GM23338 (cell line): ENCODE data around the gene EHD3. TPM values are rescaled to one million over a fixed set of nuclear protein-coding genes. Genes with fewer than 3 reads are reported as not detected.
A peak's percentile ranks its signal among the peaks of the same experiment; 100 is the strongest.

Experiments used
- ATAC-seq: fragments of 200-7000 bp; cut with Tn5 transposase; 3 replicates; pipeline ENCODE4 v1.9.1; 2020
- DNase-seq: peaks from one replicate; pipeline ENCODE4 v3.0.0-alpha.2; 2015; ENCODE audit warnings: low spot score
- H2AFZ ChIP-seq: fragments of 200-600 bp; sonication (generic); 2 replicates; pipeline ENCODE4 v1.8.0; 2016; ENCODE audit warnings: antibody characterized with exemption, mild to moderate bottlenecking, moderate library complexity
- H3F3A ChIP-seq: fragments of 200-600 bp; sonication (generic); replicated peaks from 2 replicates; pipeline ENCODE4 v1.8.0; 2017; ENCODE audit warnings: antibody characterized with exemption, mixed run types, low read depth
- H3K27ac ChIP-seq: fragments of 200-600 bp; sonication (generic); 2 replicates; pipeline ENCODE4 v1.6.1; 2016; ENCODE audit warnings: low read depth
- H3K27me3 ChIP-seq: fragments of 200-600 bp; sonication (generic); 2 replicates; pipeline ENCODE4 v1.8.0; 2016; ENCODE audit warnings: mild to moderate bottlenecking, mixed run types, moderate library complexity; ENCODE audit not compliant: insufficient read depth
- H3K36me3 ChIP-seq: fragments of 200-600 bp; sonication (generic); 2 replicates; pipeline ENCODE4 v1.8.0; 2016; ENCODE audit warnings: mild to moderate bottlenecking; ENCODE audit not compliant: insufficient read depth
- H3K4me1 ChIP-seq: fragments of 200-600 bp; sonication (generic); 2 replicates; pipeline ENCODE4 v1.8.0; 2016; ENCODE audit warnings: mild to moderate bottlenecking, moderate library complexity; ENCODE audit not compliant: insufficient read depth
- H3K4me2 ChIP-seq: fragments of 200-600 bp; sonication (generic); 2 replicates; pipeline ENCODE4 v1.7.1; 2017; ENCODE audit warnings: mixed run types
- H3K4me3 ChIP-seq: fragments of 200-600 bp; sonication (generic); 2 replicates; pipeline ENCODE4 v1.6.1; 2016; ENCODE audit warnings: mixed run types
- H3K79me2 ChIP-seq: fragments of 200-600 bp; sonication (generic); replicated peaks from 2 replicates; pipeline ENCODE4 v1.8.0; 2017; ENCODE audit warnings: mild to moderate bottlenecking; ENCODE audit not compliant: insufficient read depth
- H3K9me2 ChIP-seq: fragments of 200-600 bp; sonication (generic); 2 replicates; pipeline ENCODE4 v1.8.0; 2017; ENCODE audit not compliant: insufficient read depth
- H4K20me1 ChIP-seq: fragments of 200-600 bp; sonication (generic); replicated peaks from 2 replicates; pipeline ENCODE4 v1.8.0; 2017; ENCODE audit warnings: mild to moderate bottlenecking; ENCODE audit not compliant: insufficient read depth
- H3K27ac Mint-ChIP-seq: 2 replicates; pipeline ENCODE4 v1.8.0; 2020; ENCODE audit warnings: inconsistent platforms, mild to moderate bottlenecking, moderate library complexity, mixed read lengths
- H3K27me3 Mint-ChIP-seq: 3 replicates; pipeline ENCODE4 v1.8.0; 2022; ENCODE audit warnings: low read depth, mild to moderate bottlenecking, moderate library complexity, mixed read lengths, inconsistent platforms; ENCODE audit not compliant: insufficient read depth, poor library complexity
- H3K36me3 Mint-ChIP-seq: 3 replicates; pipeline ENCODE4 v1.8.0; 2021; ENCODE audit warnings: low read depth, mild to moderate bottlenecking, inconsistent platforms, moderate library complexity, mixed read lengths
- H3K4me1 Mint-ChIP-seq: 3 replicates; pipeline ENCODE4 v1.8.0; 2020; ENCODE audit warnings: mild to moderate bottlenecking, inconsistent platforms, mixed read lengths
- H3K4me3 Mint-ChIP-seq: 3 replicates; pipeline ENCODE4 v1.8.0; 2021; ENCODE audit warnings: moderate library complexity, mild to moderate bottlenecking, inconsistent platforms, mixed read lengths
- H3K9me3 Mint-ChIP-seq: 3 replicates; pipeline ENCODE4 v1.8.0; 2020; ENCODE audit warnings: moderate library complexity, mild to moderate bottlenecking, inconsistent platforms, mixed read lengths
- EZH2 ChIP-seq: fragments of 200-600 bp; sonication (generic); IDR thresholded peaks from one replicate; pipeline ENCODE4 v1.8.0; 2017; ENCODE audit warnings: antibody characterized with exemption, mild to moderate bottlenecking, low read depth; ENCODE audit not compliant: unreplicated experiment
- EZH2phosphoT487 ChIP-seq: fragments of 200-600 bp; sonication (generic); IDR thresholded peaks from one replicate; pipeline ENCODE4 v1.8.1; 2018; ENCODE audit warnings: antibody characterized with exemption; ENCODE audit not compliant: unreplicated experiment
- JUNB ChIP-seq: IDR thresholded peaks from one replicate; pipeline ENCODE4 v1.6.1; 2016; ENCODE audit warnings: antibody characterized with exemption; ENCODE audit not compliant: unreplicated experiment
- POLR2AphosphoS5 ChIP-seq: IDR thresholded peaks from 2 replicates; pipeline ENCODE4 v1.6.1; 2016; ENCODE audit warnings: antibody characterized with exemption, low read depth
- STAT1 ChIP-seq: IDR thresholded peaks from one replicate; pipeline ENCODE4 v1.6.1; 2016; ENCODE audit warnings: antibody characterized with exemption; ENCODE audit not compliant: unreplicated experiment
- ZNF331 ChIP-seq: fragments of 250-450 bp; sonication (Bioruptor Pico); IDR thresholded peaks from 2 replicates; pipeline ENCODE4 v1.5.0; 2020; ENCODE audit warnings: low read depth, mild to moderate bottlenecking, moderate library complexity
- polyA plus RNA-seq: library from polyadenylated mRNA; unstranded; fragments of >200 nt; fragmentation: Nextera tagmentation; extraction: Ambion mirVana; gene quantifications from 2 replicates; pipeline ENCODE4 v1.2.1, GENCODE V29; 2016
- total RNA-seq: library from RNA; depleted of rRNA; stranded (reverse); fragments of >200 nt; shearing (Covaris generic); gene quantifications from 2 replicates; pipeline ENCODE4 v1.2.3, GENCODE V29; 2014
- TF ChIP-seq, protein P1 (sequence below): fragments of 250-450 bp; sonication (Bioruptor Pico); IDR thresholded peaks from 2 replicates; pipeline ENCODE4 v1.5.0; 2020; ENCODE audit warnings: mild to moderate bottlenecking, moderate library complexity
- TF ChIP-seq, protein P2 (sequence below): IDR thresholded peaks from 2 replicates; pipeline ENCODE4 v1.6.1; 2016; ENCODE audit warnings: antibody characterized with exemption
- TF ChIP-seq, protein P3 (sequence below), 2 experiments: fragments of 200-600 bp in 1 of 2; sonication (generic) in 1 of 2; conservative IDR thresholded peaks; 2 replicates each; pipeline versions ENCODE4 v1.5.1 to v1.6.1; 2016 to 2017; ENCODE audit warnings: antibody characterized with exemption in 2 of 2, low read depth in 2 of 2, mild to moderate bottlenecking in 2 of 2, moderate library complexity in 1 of 2
- TF ChIP-seq, protein P4 (sequence below): IDR thresholded peaks from one replicate; pipeline ENCODE4 v1.6.1; 2018; ENCODE audit warnings: antibody characterized with exemption; ENCODE audit not compliant: unreplicated experiment

Gene EHD3
- total and polyA plus RNA-seq, 2 experiments from 2014 or later: 3.3 to 12.6 TPM

DNA sequence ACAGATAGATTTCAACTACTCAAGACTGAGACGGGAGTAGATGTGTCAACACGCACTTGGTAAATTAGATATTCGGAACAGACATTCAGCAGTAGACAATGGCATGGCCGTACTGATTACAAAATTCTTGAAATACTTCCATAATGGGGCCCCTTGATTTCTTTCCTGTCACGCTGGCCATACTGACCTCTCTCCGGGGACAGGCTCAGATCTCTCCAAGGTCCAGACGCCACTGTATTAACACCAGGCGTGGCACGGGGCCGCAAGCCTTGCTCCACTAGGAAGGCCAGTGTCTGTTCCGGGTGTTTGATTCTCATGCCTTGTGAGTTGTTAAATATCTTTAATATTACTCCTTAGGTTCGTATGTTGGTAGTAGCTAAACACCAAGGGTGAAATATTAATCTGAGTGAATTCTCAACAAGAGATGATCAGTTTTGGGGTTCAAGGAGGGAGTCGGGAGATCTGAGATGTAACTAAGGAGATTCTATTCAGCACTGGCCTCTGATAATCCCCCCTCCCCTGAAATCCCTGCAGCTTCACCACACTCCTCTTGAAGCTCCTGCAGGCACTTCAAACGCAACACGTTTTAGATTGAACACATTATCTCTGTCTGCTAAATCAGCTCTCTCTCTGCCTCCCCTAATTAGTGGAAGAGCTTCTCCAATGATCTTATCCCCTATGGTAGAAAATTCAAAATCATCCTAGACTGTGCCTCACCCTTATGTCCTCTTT lies 2.2 kb upstream of the EHD3 start (continued):
- TF ChIP-seq, protein P1, sequence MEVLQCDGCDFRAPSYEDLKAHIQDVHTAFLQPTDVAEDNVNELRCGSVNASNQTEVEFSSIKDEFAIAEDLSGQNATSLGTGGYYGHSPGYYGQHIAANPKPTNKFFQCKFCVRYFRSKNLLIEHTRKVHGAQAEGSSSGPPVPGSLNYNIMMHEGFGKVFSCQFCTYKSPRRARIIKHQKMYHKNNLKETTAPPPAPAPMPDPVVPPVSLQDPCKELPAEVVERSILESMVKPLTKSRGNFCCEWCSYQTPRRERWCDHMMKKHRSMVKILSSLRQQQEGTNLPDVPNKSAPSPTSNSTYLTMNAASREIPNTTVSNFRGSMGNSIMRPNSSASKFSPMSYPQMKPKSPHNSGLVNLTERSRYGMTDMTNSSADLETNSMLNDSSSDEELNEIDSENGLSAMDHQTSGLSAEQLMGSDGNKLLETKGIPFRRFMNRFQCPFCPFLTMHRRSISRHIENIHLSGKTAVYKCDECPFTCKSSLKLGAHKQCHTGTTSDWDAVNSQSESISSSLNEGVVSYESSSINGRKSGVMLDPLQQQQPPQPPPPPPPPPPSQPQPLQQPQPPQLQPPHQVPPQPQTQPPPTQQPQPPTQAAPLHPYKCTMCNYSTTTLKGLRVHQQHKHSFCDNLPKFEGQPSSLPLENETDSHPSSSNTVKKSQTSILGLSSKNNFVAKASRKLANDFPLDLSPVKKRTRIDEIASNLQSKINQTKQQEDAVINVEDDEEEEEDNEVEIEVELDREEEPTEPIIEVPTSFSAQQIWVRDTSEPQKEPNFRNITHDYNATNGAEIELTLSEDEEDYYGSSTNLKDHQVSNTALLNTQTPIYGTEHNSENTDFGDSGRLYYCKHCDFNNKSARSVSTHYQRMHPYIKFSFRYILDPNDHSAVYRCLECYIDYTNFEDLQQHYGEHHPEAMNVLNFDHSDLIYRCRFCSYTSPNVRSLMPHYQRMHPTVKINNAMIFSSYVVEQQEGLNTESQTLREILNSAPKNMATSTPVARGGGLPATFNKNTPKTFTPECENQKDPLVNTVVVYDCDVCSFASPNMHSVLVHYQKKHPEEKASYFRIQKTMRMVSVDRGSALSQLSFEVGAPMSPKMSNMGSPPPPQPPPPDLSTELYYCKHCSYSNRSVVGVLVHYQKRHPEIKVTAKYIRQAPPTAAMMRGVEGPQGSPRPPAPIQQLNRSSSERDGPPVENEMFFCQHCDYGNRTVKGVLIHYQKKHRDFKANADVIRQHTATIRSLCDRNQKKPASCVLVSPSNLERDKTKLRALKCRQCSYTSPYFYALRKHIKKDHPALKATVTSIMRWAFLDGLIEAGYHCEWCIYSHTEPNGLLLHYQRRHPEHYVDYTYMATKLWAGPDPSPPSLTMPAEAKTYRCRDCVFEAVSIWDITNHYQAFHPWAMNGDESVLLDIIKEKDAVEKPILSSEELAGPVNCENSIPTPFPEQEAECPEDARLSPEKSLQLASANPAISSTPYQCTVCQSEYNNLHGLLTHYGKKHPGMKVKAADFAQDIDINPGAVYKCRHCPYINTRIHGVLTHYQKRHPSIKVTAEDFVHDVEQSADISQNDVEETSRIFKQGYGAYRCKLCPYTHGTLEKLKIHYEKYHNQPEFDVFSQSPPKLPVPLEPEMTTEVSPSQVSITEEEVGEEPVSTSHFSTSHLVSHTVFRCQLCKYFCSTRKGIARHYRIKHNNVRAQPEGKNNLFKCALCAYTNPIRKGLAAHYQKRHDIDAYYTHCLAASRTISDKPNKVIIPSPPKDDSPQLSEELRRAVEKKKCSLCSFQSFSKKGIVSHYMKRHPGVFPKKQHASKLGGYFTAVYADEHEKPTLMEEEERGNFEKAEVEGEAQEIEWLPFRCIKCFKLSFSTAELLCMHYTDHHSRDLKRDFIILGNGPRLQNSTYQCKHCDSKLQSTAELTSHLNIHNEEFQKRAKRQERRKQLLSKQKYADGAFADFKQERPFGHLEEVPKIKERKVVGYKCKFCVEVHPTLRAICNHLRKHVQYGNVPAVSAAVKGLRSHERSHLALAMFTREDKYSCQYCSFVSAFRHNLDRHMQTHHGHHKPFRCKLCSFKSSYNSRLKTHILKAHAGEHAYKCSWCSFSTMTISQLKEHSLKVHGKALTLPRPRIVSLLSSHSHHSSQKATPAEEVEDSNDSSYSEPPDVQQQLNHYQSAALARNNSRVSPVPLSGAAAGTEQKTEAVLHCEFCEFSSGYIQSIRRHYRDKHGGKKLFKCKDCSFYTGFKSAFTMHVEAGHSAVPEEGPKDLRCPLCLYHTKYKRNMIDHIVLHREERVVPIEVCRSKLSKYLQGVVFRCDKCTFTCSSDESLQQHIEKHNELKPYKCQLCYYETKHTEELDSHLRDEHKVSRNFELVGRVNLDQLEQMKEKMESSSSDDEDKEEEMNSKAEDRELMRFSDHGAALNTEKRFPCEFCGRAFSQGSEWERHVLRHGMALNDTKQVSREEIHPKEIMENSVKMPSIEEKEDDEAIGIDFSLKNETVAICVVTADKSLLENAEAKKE: no peak
- TF ChIP-seq STAT1: no peak
- TF ChIP-seq EZH2: no peak

DNA sequence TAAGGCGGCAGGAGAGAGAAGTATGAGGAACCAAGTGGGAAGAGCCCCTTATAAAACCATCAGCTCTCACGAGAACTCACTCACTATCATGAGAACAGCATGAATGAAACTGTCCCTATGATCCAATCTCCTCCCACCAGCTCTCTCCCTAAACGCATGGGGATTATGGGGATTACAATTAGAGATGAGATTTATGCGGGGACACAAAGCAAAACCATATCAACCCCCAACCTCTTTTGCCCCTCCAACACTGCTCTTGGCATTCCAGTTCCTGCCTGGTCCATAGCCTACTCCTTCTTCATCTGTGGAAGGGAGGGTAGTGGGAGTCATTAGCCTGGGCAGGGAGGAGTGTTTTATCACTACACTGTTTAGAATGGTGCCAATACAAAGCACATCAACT lies 1.4 kb upstream of the EHD3 start:
- Mint-ChIP-seq H3K4me1 (peaks cover 22% of the 10 kb centered on the region), H3K27me3 (peaks cover 10% of the 10 kb centered on the region), H3K36me3 (no peaks in the 10 kb centered on the region), H3K9me3 (no peaks in the 10 kb centered on the region), H3K27ac (no peak overlapping the region), H3K4me3 (no peak overlapping the region)
- H3K4me1 ChIP-seq: peaks cover 16% of the 10 kb centered on the region
- H3K27ac ChIP-seq: no peak overlapping the region
- H3K9me2 ChIP-seq: no peaks in the 10 kb centered on the region
- no peak for DNase-seq
- H3F3A ChIP-seq: no peaks in the 10 kb centered on the region
- peaks cover 4% of the 10 kb centered on the region; the same call in 1 of the 2 replicates for H3K79me2 ChIP-seq
- peaks cover 10% of the 10 kb centered on the region for H3K27me3 ChIP-seq
- H4K20me1 ChIP-seq: no peaks in the 10 kb centered on the region; the same call in 1 of the 2 replicates
- no peaks in the 10 kb centered on the region; the same call in 1 of the 2 replicates for H3K36me3 ChIP-seq
- ATAC-seq: no peak
- peak overlapping the region; percentile 57; the same call in 1 of the 2 replicates for H2AFZ ChIP-seq
- H3K4me2 ChIP-seq: no peak overlapping the region
- H3K4me3 ChIP-seq: no peak overlapping the region
- no peak for TF ChIP-seq EZH2
- TF ChIP-seq, protein P2, sequence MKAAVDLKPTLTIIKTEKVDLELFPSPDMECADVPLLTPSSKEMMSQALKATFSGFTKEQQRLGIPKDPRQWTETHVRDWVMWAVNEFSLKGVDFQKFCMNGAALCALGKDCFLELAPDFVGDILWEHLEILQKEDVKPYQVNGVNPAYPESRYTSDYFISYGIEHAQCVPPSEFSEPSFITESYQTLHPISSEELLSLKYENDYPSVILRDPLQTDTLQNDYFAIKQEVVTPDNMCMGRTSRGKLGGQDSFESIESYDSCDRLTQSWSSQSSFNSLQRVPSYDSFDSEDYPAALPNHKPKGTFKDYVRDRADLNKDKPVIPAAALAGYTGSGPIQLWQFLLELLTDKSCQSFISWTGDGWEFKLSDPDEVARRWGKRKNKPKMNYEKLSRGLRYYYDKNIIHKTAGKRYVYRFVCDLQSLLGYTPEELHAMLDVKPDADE: no peak
- TF ChIP-seq POLR2AphosphoS5: no peak
- TF ChIP-seq, protein P3, sequence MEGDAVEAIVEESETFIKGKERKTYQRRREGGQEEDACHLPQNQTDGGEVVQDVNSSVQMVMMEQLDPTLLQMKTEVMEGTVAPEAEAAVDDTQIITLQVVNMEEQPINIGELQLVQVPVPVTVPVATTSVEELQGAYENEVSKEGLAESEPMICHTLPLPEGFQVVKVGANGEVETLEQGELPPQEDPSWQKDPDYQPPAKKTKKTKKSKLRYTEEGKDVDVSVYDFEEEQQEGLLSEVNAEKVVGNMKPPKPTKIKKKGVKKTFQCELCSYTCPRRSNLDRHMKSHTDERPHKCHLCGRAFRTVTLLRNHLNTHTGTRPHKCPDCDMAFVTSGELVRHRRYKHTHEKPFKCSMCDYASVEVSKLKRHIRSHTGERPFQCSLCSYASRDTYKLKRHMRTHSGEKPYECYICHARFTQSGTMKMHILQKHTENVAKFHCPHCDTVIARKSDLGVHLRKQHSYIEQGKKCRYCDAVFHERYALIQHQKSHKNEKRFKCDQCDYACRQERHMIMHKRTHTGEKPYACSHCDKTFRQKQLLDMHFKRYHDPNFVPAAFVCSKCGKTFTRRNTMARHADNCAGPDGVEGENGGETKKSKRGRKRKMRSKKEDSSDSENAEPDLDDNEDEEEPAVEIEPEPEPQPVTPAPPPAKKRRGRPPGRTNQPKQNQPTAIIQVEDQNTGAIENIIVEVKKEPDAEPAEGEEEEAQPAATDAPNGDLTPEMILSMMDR (conservative IDR thresholded peaks at IDR 0.05; ENCODE audit: low read depth in 2 of 2): no peak
- TF ChIP-seq ZNF331 (CRISPR knock-in tag): no peak
- no peak for TF ChIP-seq STAT1
- TF ChIP-seq, protein P4, sequence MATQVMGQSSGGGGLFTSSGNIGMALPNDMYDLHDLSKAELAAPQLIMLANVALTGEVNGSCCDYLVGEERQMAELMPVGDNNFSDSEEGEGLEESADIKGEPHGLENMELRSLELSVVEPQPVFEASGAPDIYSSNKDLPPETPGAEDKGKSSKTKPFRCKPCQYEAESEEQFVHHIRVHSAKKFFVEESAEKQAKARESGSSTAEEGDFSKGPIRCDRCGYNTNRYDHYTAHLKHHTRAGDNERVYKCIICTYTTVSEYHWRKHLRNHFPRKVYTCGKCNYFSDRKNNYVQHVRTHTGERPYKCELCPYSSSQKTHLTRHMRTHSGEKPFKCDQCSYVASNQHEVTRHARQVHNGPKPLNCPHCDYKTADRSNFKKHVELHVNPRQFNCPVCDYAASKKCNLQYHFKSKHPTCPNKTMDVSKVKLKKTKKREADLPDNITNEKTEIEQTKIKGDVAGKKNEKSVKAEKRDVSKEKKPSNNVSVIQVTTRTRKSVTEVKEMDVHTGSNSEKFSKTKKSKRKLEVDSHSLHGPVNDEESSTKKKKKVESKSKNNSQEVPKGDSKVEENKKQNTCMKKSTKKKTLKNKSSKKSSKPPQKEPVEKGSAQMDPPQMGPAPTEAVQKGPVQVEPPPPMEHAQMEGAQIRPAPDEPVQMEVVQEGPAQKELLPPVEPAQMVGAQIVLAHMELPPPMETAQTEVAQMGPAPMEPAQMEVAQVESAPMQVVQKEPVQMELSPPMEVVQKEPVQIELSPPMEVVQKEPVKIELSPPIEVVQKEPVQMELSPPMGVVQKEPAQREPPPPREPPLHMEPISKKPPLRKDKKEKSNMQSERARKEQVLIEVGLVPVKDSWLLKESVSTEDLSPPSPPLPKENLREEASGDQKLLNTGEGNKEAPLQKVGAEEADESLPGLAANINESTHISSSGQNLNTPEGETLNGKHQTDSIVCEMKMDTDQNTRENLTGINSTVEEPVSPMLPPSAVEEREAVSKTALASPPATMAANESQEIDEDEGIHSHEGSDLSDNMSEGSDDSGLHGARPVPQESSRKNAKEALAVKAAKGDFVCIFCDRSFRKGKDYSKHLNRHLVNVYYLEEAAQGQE: no peak
- TF ChIP-seq JUNB: no peak
- TF ChIP-seq EZH2phosphoT487: no peak
